HEK293T (cell line): ENCODE data around the gene MUC5B.
"Not testable (repeated sequence)": the region's sequence is repeated elsewhere in the genome, so short reads cannot be mapped to it uniquely, and the experiment has no call there.

ENCODE experiments used
- CTCF ChIA-PET: fragments of 350-600 bp; formaldehyde crosslinking; extraction: SDS; loops from one replicate; lab custom pipeline; 2021; ENCODE audit warnings: antibody characterized with exemption, inconsistent platforms; lab: Yijun Ruan, JAX
- POLR2A ChIA-PET: fragments of 350-600 bp; formaldehyde crosslinking; extraction: SDS; loops from one replicate; lab custom pipeline; 2020; ENCODE audit warnings: antibody characterized with exemption, inconsistent platforms; lab: Yijun Ruan, JAX
- DNase-seq: peaks from one replicate; pipeline ENCODE4 v3.0.0; 2012; ENCODE audit warnings: mixed read lengths; ENCODE audit errors: extremely low spot score
- ARNT ChIP-seq: fragments of 450-650 bp; IDR thresholded peaks from 2 replicates; pipeline ENCODE4 v1.6.1; 2017; ENCODE audit warnings: mild to moderate bottlenecking
- BHLHE40 ChIP-seq: fragments of 450-650 bp; IDR thresholded peaks from 2 replicates; pipeline ENCODE4 v1.6.1; 2016; ENCODE audit warnings: mild to moderate bottlenecking, moderate library complexity, borderline replicate concordance
- CTBP1 ChIP-seq: fragments of 450-650 bp; IDR thresholded peaks from 2 replicates; pipeline ENCODE4 v1.6.1; 2016; ENCODE audit warnings: borderline replicate concordance
- ELF4 ChIP-seq: fragments of 450-650 bp; IDR thresholded peaks from 2 replicates; pipeline ENCODE4 v1.6.1; 2017; ENCODE audit warnings: antibody characterized with exemption
- FOXA1 ChIP-seq: fragments of 450-650 bp; IDR thresholded peaks from 2 replicates; pipeline ENCODE4 v1.6.1; 2016; ENCODE audit warnings: mild to moderate bottlenecking
- FOXK2 ChIP-seq: fragments of 450-650 bp; IDR thresholded peaks from 2 replicates; pipeline ENCODE4 v1.6.1; 2016; ENCODE audit warnings: mild to moderate bottlenecking
- FOXM1 ChIP-seq: fragments of 450-650 bp; IDR thresholded peaks from 2 replicates; pipeline ENCODE4 v1.6.1; 2017; ENCODE audit warnings: mild to moderate bottlenecking, borderline replicate concordance
- HDGF ChIP-seq: fragments of 450-650 bp; IDR thresholded peaks from 2 replicates; pipeline ENCODE4 v1.6.1; 2017; ENCODE audit warnings: antibody characterized with exemption, borderline replicate concordance
- L3MBTL2 ChIP-seq: fragments of 450-650 bp; conservative IDR thresholded peaks from 2 replicates; pipeline ENCODE4 v1.6.1; 2016; ENCODE audit warnings: mild to moderate bottlenecking
- LEF1 ChIP-seq: fragments of 450-650 bp; IDR thresholded peaks from 2 replicates; pipeline ENCODE4 v1.6.1; 2017; ENCODE audit warnings: mild to moderate bottlenecking, borderline replicate concordance
- NFRKB ChIP-seq: fragments of 450-650 bp; IDR thresholded peaks from 2 replicates; pipeline ENCODE4 v1.6.1; 2016; ENCODE audit warnings: mild to moderate bottlenecking, moderate library complexity
- PKNOX1 ChIP-seq: fragments of 450-650 bp; IDR thresholded peaks from 2 replicates; pipeline ENCODE4 v1.6.1; 2016
- SP1 ChIP-seq: fragments of 450-650 bp; IDR thresholded peaks from 2 replicates; pipeline ENCODE4 v1.6.1; 2017
- SUZ12 ChIP-seq: fragments of 450-650 bp; IDR thresholded peaks from 2 replicates; pipeline ENCODE4 v1.6.1; 2016; ENCODE audit warnings: mild to moderate bottlenecking
- TARDBP ChIP-seq: fragments of 450-650 bp; IDR thresholded peaks from 2 replicates; pipeline ENCODE4 v1.6.1; 2016
- ZNF384 ChIP-seq: fragments of 450-650 bp; IDR thresholded peaks from 2 replicates; pipeline ENCODE4 v1.6.1; 2016

The MUC5B gene

GRCh38 chr11:1181420-1181819 is 41.4 kb upstream of the MUC5B start:
- no peak for DNase-seq
- POLR2A ChIA-PET = no interaction called here
- CTCF ChIA-PET = no interaction called here
- TF ChIP-seq ARNT = no peak
- TF ChIP-seq HDGF = no peak
- TF ChIP-seq FOXK2 = no peak
- no peak for TF ChIP-seq ELF4

GRCh38 chr11:1181853-1182535 is 40.9 kb upstream of the MUC5B start:
- ChIA-PET POLR2A (no interaction called here), CTCF (no interaction called here)
- DNase-seq = no peak
- TF ChIP-seq NFRKB (no peak), HDGF (no peak), FOXA1 (no peak), LEF1 (no peak), TARDBP (no peak), FOXK2 (no peak), SP1 (no peak), L3MBTL2 (no peak), ARNT (no peak), BHLHE40 (no peak), FOXM1 (no peak), SUZ12 (no peak), PKNOX1 (no peak), CTBP1 (no peak), ELF4 (no peak), ZNF384 (no peak)

- POLR2A ChIA-PET, CTCF ChIA-PET, DNase-seq: not testable (repeated sequence)
These were observed 38.7 kb upstream of the MUC5B start for GRCh38 chr11:1184139-1184538.

- DNase-seq, CTCF ChIA-PET, POLR2A ChIA-PET: not testable (repeated sequence)
These were observed 34.3 kb upstream of the MUC5B start for GRCh38 chr11:1188451-1189130.

- CTCF ChIA-PET, DNase-seq: not testable (repeated sequence)
- POLR2A ChIA-PET = interaction anchor here (0.6 kb wide), 1 partner anchor 266 kb away, joined by 3 read pairs; no protein-coding TSS in a partner anchor
These were observed 33.0 kb upstream of the MUC5B start for GRCh38 chr11:1189816-1190215.

- DNase-seq, POLR2A ChIA-PET, CTCF ChIA-PET: not testable (repeated sequence)
These were observed 30.9 kb upstream of the MUC5B start for GRCh38 chr11:1191786-1192470.

- DNase-seq = no peak
- ChIA-PET POLR2A (no interaction called here), CTCF (no interaction called here)
- TF ChIP-seq LEF1 = no peak
These were observed 30.0 kb upstream of the MUC5B start for GRCh38 chr11:1192741-1193325.

GRCh38 chr11:1193326-1194230 is 29.3 kb upstream of the MUC5B start:
- ChIA-PET POLR2A (no interaction called here), CTCF (no interaction called here)
- TF ChIP-seq SP1 = no peak
- no peak for DNase-seq
